ENCODE data around the gene FBXO41.
A peak's percentile ranks its signal among the peaks of the same experiment; 100 is the strongest.
"Not testable (repeated sequence)": the region's sequence is repeated elsewhere in the genome, so short reads cannot be mapped to it uniquely, and the experiment has no call there.

Gene FBXO41

GRCh38 chr2:73262691-73263429, 21.4 kb downstream of the FBXO41 start:
- DNase-seq (ENCODE audit: low read depth), result not testable (repeated sequence)

GRCh38 chr2:73262108-73262651, 22.1 kb downstream of the FBXO41 start:
- DNase-seq (ENCODE audit: low read depth), result no peak

GRCh38 chr2:73260338-73260984, 23.8 kb downstream of the FBXO41 start:
- DNase-seq (ENCODE audit: low read depth), result peak; percentile 41

GRCh38 chr2:73259704-73260337, 24.5 kb downstream of the FBXO41 start:
- no peak for DNase-seq (ENCODE audit: low read depth)

GRCh38 chr2:73259276-73259675, 25.0 kb downstream of the FBXO41 start:
- no peak for DNase-seq (ENCODE audit: low read depth)

- no peak for DNase-seq (ENCODE audit: low read depth)
Measured at GRCh38 chr2:73258913-73259215, 25.4 kb downstream of the FBXO41 start.

GRCh38 chr2:73258186-73258912, 25.9 kb downstream of the FBXO41 start:
- DNase-seq (ENCODE audit: low read depth), result no peak

- DNase-seq (ENCODE audit: low read depth), result no peak
Measured at GRCh38 chr2:73257425-73258125, 26.7 kb downstream of the FBXO41 start.

GRCh38 chr2:73257021-73257420, 27.3 kb downstream of the FBXO41 start:
- DNase-seq (ENCODE audit: low read depth), result no peak

GRCh38 chr2:73256618-73256922, 27.7 kb downstream of the FBXO41 start:
- DNase-seq (ENCODE audit: low read depth), result no peak

- no peak for DNase-seq (ENCODE audit: low read depth)
Measured at GRCh38 chr2:73255907-73256617, 28.2 kb downstream of the FBXO41 start.

- DNase-seq (ENCODE audit: low read depth), result no peak
Measured at GRCh38 chr2:73255007-73255644, 29.2 kb downstream of the FBXO41 start.

- DNase-seq (ENCODE audit: low read depth), result no peak
Measured at GRCh38 chr2:73254343-73255006, 29.8 kb downstream of the FBXO41 start.

GRCh38 chr2:73253901-73254300, 30.4 kb downstream of the FBXO41 start:
- DNase-seq (ENCODE audit: low read depth), result no peak

GRCh38 chr2:73253400-73253799, 30.9 kb downstream of the FBXO41 start:
- no peak for DNase-seq (ENCODE audit: low read depth)

- no peak for DNase-seq (ENCODE audit: low read depth)
Measured at GRCh38 chr2:73252238-73253027, 31.8 kb downstream of the FBXO41 start.

- DNase-seq (ENCODE audit: low read depth), result no peak
Measured at GRCh38 chr2:73250872-73251846, 33.1 kb downstream of the FBXO41 start.

GRCh38 chr2:73249636-73250035, 34.6 kb downstream of the FBXO41 start:
- no peak for DNase-seq (ENCODE audit: low read depth)

Measured in amniotic epithelial cell (primary cell).